Measurements from ENCODE around the gene PIGO. TPM values are rescaled to one million over a fixed set of nuclear protein-coding genes. Genes with fewer than 3 reads are reported as not detected.
A peak's percentile ranks its signal among the peaks of the same experiment; 100 is the strongest.

The PIGO gene
- total RNA-seq, 1 experiment from 2014 or later, result 23.4 TPM

DNA sequence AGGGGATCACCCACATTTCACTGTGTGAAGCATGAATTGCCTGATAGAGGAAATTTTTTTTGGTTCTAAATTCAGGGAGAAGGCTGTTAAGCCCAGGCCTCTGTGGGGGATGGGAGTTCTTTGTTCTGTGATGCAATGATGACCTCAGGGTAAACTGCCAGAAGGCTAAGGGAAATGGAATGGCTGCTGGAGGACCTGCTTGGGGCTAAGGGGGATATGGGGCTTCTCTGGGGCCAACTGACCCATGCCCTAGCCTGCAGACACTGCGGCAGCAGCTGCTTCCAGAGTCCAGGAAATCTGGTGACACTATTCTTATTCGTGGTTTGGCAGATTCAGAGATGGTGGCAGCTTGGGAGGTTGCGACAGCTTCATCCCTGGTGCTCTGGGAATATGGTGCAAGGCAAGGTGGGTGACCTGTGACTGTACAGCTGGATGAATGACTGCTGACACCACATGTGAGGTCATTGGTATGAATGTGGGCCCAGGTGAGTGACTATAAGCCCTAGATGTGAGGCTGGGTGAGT, 54.2 kb downstream of the PIGO start:
- H2AK5ac ChIP-seq (ENCODE audit: insufficient read length, low read length), result no peak overlapping the region
- no peak overlapping the region for H3K14ac ChIP-seq (ENCODE audit: insufficient read depth, low read length)
- no peak overlapping the region for H4K8ac ChIP-seq (replicated peaks; ENCODE audit: insufficient read length, low read depth, low read length)
- no peak overlapping the region for H3K23ac ChIP-seq (ENCODE audit: insufficient read length, low read depth, low read length)
- no peak overlapping the region for H2BK15ac ChIP-seq (ENCODE audit: low read depth, low read length)
- H3K79me1 ChIP-seq (ENCODE audit: insufficient read depth, low read depth, low read length, poor library complexity, severe bottlenecking), result no peaks in the 10 kb centered on the region
- H2BK5ac ChIP-seq (ENCODE audit: insufficient read length, low read length), result no peak overlapping the region
- H3K27ac ChIP-seq (ENCODE audit: insufficient read length, low read depth, low read length), result no peak overlapping the region
- H2AFZ ChIP-seq (ENCODE audit: low read length), result no peak overlapping the region
- H3T11ph ChIP-seq (ENCODE audit: low read length), result no peak overlapping the region
- H3K4me1 ChIP-seq (ENCODE audit: insufficient read depth, low read length), result no peaks in the 10 kb centered on the region
- no peak overlapping the region for H3K4me2 ChIP-seq (ENCODE audit: insufficient read depth, insufficient read length, low read length)
- no peak overlapping the region for H2BK120ac ChIP-seq (ENCODE audit: low read depth, low read length, poor library complexity, severe bottlenecking)
- H3K9me3 ChIP-seq (ENCODE audit: control insufficient read depth, low read depth, low read length), result no peaks in the 10 kb centered on the region
- Mint-ChIP-seq H3K27ac (peak overlapping the region in 2 of 3 experiments; percentile 6 to 29; a peak in 2 of 7 replicates), H3K4me3 (no peak overlapping the region), H3K4me1 (peaks cover 17 to 21% of the 10 kb centered on the region in 2 experiments), H3K9me3 (no peaks in the 10 kb centered on the region), H3K27me3 (ENCODE audit: low read depth) (no peaks in the 10 kb centered on the region), H3K36me3 (ENCODE audit: insufficient read depth in 1 of 3, low read depth in 3 of 3) (peaks cover 12 to 30% (median 14%) of the 10 kb centered on the region in 3 experiments)
- H3K9ac ChIP-seq (ENCODE audit: extremely low read depth, insufficient read length, low read length), result no peak overlapping the region
- H2BK20ac ChIP-seq (ENCODE audit: low read depth, low read length, poor library complexity, severe bottlenecking), result no peak overlapping the region
- DNase-seq, result no peak
- no CpG with 5 or more reads among the region's 3 CpGs for WGBS (ENCODE audit: extremely low coverage, insufficient read length, low lambda C conversion rate)
- H3K4ac ChIP-seq (ENCODE audit: low read depth, low read length), result no peak overlapping the region
- no peaks in the 10 kb centered on the region for H3K27me3 ChIP-seq (ENCODE audit: insufficient read depth, low read length)
- H4K5ac ChIP-seq (ENCODE audit: insufficient read length, low read depth, low read length), result no peak overlapping the region
- no peaks in the 10 kb centered on the region for H4K20me1 ChIP-seq (ENCODE audit: control insufficient read depth, insufficient read depth, insufficient read length)
- H3K18ac ChIP-seq (ENCODE audit: insufficient read length, low read depth, low read length), result no peak overlapping the region
- H3K23me2 ChIP-seq (ENCODE audit: insufficient read length, low read depth, low read length, poor library complexity, severe bottlenecking), result no peaks in the 10 kb centered on the region
- no peak overlapping the region for H4K91ac ChIP-seq (ENCODE audit: insufficient read length, low read depth, low read length)
- TF ChIP-seq CTCF (conservative IDR thresholded peaks at IDR 0.05), result no peak
- no peak overlapping the region for H2BK12ac ChIP-seq (ENCODE audit: insufficient read length, low read depth, low read length)
- H3K79me2 ChIP-seq (ENCODE audit: insufficient read depth, low read length), result no peaks in the 10 kb centered on the region
- H3K56ac ChIP-seq (ENCODE audit: insufficient read length, low read depth, low read length), result no peak overlapping the region

Other genes with a start within 250 kb of the PIGO start
- gene PHF24, start 138.3 kb downstream of the PIGO start, total RNA-seq (2021), result 0.24 and 0.68 TPM in 2 replicates
- gene DNAJB5, start 106.8 kb downstream of the PIGO start, total RNA-seq (2021), result 36.8 and 38.9 TPM in 2 replicates
- 407 and 409 TPM in 2 replicates for gene VCP, start 24.0 kb downstream of the PIGO start, total RNA-seq (2021)
- 86.9 and 88.0 TPM in 2 replicates for gene FANCG, start 16.6 kb downstream of the PIGO start, total RNA-seq (2021)
- 192 and 193 TPM in 2 replicates for gene STOML2, start 6.5 kb upstream of the PIGO start, total RNA-seq (2021)
- gene ATOSB, start 19.3 kb upstream of the PIGO start, total RNA-seq (2021), result 5.6 and 6.1 TPM in 2 replicates
- gene UNC13B, start 65.4 kb upstream of the PIGO start, total RNA-seq (2021), result 43.5 and 48.2 TPM in 2 replicates

Measured in H9 (cell line).